HG03108 (cell line): ENCODE measurements around the gene MYZAP.

Experiments used
- ATAC-seq: cut with Tn5 transposase; IDR thresholded peaks from one replicate; pipeline ENCODE4 v1.9.1; 2021; ENCODE audit warnings: moderate library complexity; ENCODE audit not compliant: unreplicated experiment

The MYZAP gene

DNA sequence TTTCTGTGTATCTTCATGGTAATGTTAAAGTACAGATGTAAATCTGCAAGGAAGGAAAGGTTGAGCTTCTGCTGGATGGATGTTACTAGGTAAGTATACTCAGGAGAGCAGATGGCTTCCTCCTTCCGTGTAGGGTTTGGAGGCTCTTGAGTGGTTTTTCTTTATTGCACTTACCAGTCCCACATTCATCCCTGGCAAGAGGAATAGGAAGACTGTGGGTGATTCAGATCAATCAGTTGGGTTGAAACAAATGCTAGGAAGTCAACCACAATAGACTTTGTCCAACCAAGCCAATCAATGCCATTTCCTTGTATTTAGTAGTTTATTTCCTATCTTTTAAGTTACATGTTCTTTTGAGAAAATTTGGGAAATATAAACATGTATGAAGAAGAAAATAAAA lies 26.6 kb downstream of the MYZAP start:
- ATAC-seq, result no peak

DNA sequence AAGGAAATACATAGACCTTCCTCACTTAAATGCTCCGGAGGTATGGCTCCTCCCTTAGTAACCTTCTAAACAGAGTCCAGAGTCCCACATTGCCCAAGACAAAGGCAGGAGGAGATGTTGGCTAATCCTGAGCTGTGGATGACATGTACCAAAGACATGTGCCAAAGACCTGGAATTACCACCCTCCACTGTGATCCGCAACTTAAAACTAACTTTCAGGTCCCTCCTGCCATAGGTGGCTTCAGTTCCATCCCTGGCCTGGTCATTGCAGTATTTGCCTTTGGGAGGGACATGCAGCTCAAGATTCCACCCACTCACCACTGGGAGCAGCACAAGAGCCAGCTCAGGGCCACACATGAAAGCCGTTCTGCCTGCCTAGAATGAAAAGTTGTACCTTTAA lies 28.0 kb downstream of the MYZAP start:
- no peak for ATAC-seq

DNA sequence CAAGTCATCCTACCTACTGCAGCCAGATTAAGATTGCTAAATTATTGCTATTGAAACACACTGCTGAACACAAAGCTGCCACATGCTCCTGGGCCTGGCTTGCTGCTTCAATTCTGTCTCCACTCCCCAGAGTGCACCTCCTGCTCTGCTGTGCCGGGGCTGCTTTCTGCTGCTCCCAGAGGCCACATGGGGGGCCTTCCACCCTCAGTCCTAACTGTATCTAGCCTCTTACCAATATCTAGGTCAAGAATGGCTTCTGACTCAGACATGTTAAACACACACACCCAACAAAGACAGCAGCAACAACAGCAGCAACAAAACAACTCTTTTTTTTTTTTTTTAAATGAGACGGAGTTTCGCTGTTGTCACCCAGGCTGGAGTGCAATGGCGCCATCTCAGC lies 33.0 kb downstream of the MYZAP start:
- no peak for ATAC-seq

- no peak for ATAC-seq
Observed at GRCh38 chr15:57625703-57626448, 34.2 kb downstream of the MYZAP start.

DNA sequence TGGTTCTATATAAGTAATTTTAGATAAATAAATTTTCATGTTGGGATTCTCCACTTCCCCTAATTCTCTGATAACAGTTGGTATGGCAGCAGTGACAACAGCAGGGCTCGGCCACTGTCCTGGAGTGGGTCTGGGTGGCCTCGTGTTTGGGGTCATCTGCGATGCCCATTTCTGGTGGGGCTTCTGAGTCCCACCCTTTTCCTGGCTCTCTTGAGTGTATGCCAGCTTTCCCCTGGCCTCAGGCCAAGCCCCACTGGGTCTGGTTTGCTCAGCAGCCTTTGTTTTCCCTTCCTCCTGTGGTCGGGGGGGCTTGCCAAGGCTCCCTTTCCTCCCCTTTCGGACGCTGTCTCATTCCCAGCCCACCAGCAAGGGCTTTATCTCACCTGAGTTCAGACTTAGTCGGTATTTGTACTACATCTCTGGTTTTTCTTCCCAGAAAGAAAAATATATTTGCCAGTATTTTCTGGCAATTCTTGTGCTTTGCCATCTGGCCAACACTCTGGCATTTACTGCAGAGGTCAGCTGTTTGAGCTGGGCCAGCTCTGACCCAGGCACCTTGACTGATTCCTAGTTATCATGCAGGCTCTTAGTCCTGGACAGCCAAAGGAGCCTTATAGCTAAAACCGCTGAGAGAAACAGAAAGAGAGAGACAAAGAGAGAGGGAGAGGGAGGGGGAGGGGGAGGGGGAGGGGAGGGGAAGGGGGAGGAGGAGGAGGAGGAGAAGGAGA lies 35.2 kb downstream of the MYZAP start:
- no peak for ATAC-seq

GRCh38 chr15:57631386-57632110 lies 39.8 kb downstream of the MYZAP start:
- ATAC-seq, result no peak

DNA sequence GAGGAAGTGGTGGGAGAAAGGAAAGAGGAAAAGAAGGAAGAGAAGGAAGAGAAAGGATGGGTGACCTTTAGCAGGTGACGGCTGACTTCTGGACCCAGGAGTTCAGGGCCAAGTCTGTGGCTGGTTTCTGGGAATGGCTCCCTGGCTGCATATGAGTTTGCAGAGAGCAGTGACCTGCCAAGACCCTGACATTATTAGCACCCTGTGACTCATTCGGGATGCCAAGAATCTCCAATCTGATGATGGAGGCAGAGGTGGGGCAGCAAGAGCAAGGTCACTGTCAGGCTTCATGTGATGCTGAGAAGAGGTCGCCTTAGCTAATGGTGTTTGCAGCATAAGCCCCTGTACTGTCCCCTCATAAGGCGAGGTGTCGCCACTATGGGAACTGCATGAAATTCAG lies 42.6 kb downstream of the MYZAP start:
- ATAC-seq, result no peak

DNA sequence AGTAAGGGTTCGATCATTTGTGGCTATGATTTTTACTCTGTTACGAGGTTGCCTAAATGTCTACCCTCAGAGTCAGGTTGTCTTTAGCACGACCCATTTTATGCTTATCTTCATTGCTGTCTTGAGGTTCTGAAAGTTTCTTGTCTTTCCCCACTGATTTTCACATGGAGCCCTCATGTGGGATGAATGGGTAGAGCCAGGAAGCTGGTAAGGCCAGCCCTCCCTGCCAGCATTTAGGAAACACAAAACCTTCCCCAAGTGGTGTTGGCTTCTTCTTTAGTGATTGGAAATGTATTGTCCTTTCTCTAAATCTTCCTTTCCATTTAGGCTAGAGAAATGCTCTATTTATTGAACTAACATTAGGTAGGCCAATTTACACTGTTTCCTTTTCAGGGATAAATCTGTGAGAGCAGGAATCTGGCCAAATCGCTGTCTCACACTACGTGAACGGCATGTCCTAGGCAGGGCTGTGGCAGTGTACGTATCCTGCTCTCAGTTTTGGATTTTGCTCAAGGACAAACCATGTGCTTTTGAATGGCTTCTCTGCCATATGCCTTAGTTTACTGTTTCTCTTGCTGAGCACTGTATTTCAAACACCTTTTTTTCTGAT lies 43.7 kb downstream of the MYZAP start:
- no peak for ATAC-seq

DNA sequence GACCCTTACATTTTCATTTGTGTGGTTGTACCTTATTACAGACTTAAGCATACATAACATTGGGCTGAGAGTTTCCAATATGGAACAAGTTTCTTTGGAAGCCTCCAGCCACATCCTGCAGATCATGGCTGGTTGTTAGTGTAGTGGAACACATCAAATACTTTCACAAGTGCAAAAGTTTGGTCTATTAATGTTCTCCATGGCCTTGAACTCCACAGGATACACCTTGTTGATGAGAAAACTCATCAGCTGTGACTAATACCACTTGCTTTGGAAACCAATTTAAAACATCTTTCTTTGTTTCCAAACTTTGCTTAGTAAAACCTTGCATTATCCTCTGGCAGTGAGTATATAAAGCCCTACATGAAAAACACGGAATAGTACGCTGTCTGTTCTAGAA lies 46.1 kb downstream of the MYZAP start:
- no peak for ATAC-seq

- ATAC-seq, result no peak
Observed at GRCh38 chr15:57639306-57639705, 47.6 kb downstream of the MYZAP start.

DNA sequence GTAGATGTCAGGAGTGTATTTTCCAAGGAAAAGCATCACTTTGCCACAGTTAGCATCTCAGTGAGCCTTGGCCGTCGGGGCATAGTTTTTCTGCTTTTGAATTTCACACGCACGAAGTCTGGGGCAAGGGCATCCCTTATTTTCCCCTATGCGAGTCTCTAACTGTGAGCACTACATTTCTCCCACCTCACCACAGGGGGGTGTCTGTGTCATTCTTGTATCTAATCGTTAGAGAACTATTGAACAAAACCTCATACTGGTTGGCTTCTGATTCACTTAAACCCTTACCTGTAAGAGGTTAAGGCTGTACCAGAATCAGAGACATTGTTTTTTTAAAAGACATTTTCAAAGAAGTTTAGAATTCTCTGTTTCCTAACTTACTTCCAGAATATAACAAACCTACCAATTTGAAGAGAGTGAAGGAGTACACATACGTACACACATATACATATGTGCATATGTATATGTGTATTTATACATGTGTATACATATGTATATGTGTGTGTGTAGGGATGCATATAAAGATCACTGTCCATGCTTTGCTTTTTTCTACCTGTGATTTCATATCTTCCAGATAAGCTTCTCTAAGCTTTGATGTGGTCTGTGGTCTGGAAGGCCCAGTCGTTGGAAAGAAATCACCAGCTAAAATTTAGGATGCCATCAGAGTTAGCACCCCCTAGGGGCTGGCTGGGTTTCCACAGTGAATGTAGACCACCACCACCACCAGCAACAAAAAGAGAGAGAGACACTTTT lies 49.4 kb downstream of the MYZAP start:
- ATAC-seq, result no peak

- no peak for ATAC-seq
Observed at GRCh38 chr15:57643826-57644225, 52.1 kb downstream of the MYZAP start.

DNA sequence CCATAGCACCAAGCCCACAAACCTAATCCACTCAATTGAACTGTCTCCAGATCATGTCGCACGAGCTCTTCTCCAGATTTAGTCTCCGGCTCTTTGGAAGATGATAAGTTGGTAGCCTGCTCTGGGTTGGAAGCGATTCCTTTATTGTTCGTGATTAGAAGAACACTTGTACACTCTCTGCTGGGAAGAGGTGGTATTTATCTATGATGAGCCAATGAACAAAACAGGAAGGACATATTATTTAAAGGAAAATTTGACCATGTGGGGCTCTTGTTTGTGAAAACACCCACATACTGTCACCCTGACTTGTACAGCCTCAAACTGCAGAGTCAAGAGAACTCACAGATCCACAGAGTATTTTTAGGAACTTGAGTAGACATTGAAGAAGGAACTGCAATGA lies 54.4 kb downstream of the MYZAP start:
- no peak for ATAC-seq

DNA sequence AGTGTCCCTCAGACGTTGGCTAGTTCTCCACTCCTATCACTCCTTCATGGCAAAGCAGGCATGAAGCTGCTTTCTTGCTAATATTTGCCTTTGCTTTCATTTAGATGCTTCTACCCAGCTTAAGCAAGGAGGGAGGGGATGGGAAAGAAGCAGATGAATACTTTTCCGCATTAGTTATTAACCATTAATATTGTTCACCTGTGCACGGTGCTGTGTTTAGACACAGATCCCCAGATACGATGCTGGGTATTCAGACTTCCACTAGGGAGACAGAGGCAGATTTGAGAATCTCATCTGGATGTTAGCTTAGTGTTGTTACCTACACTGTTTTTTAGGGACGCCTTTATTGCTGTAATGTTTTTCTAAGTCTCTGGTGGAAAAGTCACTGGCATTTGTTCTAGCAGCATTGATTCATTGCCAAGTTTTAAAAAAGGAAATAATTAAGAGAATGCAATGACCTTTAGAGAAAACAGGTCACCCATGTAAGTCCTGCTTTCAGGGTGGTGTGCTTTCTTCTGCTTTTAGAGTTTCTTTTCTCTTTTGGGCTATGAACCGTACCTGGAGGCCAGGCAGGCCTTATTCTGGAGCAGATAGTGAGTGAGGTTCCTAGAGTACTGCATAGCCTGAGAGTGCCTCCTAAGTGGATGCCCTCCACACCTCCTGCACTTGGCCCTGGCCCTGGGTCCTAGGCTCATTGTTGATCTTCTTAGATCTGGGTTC lies 55.5 kb downstream of the MYZAP start:
- no peak for ATAC-seq

GRCh38 chr15:57647791-57648130 lies 56.1 kb downstream of the MYZAP start:
- ATAC-seq, result no peak

- no peak for ATAC-seq
Observed at GRCh38 chr15:57649138-57649537, 57.4 kb downstream of the MYZAP start.

DNA sequence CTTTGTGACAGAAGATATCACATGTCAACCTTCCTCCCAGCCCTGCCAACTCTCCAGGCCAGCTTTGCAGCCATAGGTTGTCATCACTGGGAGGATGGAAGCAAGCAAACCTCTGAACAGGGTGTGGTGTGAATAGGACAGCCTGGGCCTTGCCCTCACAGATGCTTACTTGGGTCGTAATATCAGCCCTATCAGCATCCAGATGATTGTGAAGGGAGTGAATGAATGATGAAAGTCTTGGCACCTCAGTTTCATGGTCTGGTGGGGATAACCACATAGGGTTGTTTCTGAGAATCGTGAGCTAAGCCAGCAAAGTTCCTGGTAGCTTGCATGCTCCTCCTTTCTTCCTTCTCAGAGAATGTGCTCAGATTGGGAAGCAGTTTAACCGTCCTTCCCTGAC lies 59.7 kb downstream of the MYZAP start:
- ATAC-seq, result no peak

DNA sequence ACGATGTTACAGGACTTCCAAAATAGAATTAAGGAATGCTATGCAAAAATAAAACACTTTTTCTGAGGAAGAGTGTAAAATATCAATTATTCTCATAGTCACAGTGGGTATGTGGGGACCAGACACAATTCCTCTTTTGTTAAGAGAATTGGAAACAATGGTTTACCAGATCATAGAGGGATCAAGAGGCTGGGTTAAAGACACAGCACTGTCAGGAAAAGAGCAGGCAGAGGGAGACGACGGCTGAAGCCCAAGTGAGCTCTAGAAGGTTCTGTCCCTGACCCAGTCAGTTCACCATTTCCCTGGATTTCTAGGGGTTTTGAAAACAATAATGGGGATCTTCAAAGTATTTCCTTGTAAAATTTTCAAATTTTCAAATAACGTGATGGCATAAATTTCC lies 60.8 kb downstream of the MYZAP start:
- ATAC-seq, result no peak

- no peak for ATAC-seq
Observed at GRCh38 chr15:57654153-57654852, 62.6 kb downstream of the MYZAP start.

DNA sequence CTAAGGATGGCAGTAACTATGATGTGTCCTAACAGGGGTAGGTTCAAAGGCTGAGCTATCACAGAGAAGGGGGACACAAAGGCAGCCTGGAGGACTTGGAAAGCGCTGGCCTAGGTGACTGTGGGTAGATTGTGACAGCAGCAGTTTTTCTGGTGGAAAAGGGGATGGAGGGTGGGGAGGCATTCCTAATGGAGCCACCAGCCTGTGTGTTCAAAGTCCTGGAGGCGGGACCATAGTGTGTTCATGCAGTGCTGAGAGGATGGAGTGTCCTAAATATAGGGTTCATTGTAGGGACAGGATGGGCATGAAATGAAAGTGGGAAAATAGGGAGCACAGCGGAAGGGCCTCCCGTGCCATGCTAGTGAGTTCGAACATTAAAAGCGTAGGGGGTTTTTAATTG lies 63.3 kb downstream of the MYZAP start:
- no peak for ATAC-seq
